Tibial nerve (tissue), 4 donors: ENCODE results near the gene CNGB1.

Experiments
- EP300 ChIP-seq, 2 donors: sonication (generic); formaldehyde crosslinking; IDR thresholded peaks; one replicate each; pipeline ENCODE4 v1.6.1; 2017; ENCODE audit warnings: antibody characterized with exemption in 2 of 2, mild to moderate bottlenecking in 1 of 2
- POLR2A ChIP-seq, 2 donors: fragments of 450-650 bp; IDR thresholded peaks; one replicate each; pipeline ENCODE4 v1.6.1; 2017; ENCODE audit warnings: antibody characterized with exemption in 2 of 2, mild to moderate bottlenecking in 2 of 2, moderate library complexity in 2 of 2
- TF ChIP-seq, protein P1 (sequence below), 5 experiments: fragments of 200-600 bp in 3 of 5; fragments of 450-650 bp in 2 of 5; sonication (generic) in 3 of 5; IDR thresholded peaks; one replicate each; pipeline ENCODE4 v1.5.1; 2016 to 2019; ENCODE audit warnings: antibody characterized with exemption in 5 of 5, mild to moderate bottlenecking in 3 of 5, moderate library complexity in 2 of 5

GRCh38 chr16:57882792-57883191, 88.1 kb downstream of the CNGB1 start:
- TF ChIP-seq, protein P1, sequence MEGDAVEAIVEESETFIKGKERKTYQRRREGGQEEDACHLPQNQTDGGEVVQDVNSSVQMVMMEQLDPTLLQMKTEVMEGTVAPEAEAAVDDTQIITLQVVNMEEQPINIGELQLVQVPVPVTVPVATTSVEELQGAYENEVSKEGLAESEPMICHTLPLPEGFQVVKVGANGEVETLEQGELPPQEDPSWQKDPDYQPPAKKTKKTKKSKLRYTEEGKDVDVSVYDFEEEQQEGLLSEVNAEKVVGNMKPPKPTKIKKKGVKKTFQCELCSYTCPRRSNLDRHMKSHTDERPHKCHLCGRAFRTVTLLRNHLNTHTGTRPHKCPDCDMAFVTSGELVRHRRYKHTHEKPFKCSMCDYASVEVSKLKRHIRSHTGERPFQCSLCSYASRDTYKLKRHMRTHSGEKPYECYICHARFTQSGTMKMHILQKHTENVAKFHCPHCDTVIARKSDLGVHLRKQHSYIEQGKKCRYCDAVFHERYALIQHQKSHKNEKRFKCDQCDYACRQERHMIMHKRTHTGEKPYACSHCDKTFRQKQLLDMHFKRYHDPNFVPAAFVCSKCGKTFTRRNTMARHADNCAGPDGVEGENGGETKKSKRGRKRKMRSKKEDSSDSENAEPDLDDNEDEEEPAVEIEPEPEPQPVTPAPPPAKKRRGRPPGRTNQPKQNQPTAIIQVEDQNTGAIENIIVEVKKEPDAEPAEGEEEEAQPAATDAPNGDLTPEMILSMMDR (IDR thresholded peaks at IDR 0.05): no peak
- TF ChIP-seq EP300 (IDR thresholded peaks at IDR 0.05) (no peak), POLR2A (IDR thresholded peaks at IDR 0.05) (no peak)
